ENCODE results near the gene RENBP. TPM values are rescaled to one million over a fixed set of nuclear protein-coding genes. Genes with fewer than 3 reads are reported as not detected.

Gene RENBP
- total RNA-seq, 1 experiment from 2014 or later: 0.23 TPM

GRCh38 chrX:153906126-153906917 lies 38.1 kb downstream of the RENBP start:
- no TSS peak for BruUV-seq (replicated peaks)
- ChIA-PET CTCF (interaction anchor here (1.0 to 2.6 kb wide), 2 partner anchors 16 to 40 kb away, joined by 3 to 17 read pairs; no protein-coding TSS in a partner anchor), POLR2A (no interaction called here)
- Mint-ChIP-seq H3K27me3 (ENCODE audit: insufficient read depth, unreplicated experiment) (peaks cover 24% of the 10 kb centered on the region), H3K9me3 (ENCODE audit: unreplicated experiment) (no peaks in the 10 kb centered on the region), H3K4me1 (ENCODE audit: insufficient read depth, unreplicated experiment) (peaks cover 9% of the 10 kb centered on the region), H3K4me3 (ENCODE audit: unreplicated experiment) (no peak overlapping the region), H3K36me3 (ENCODE audit: insufficient read depth, unreplicated experiment) (no peaks in the 10 kb centered on the region), H3K27ac (ENCODE audit: low read depth, unreplicated experiment) (no peak overlapping the region)
- DNase-seq (ENCODE audit: unreplicated experiment): no peak
- TF ChIP-seq, protein P1, sequence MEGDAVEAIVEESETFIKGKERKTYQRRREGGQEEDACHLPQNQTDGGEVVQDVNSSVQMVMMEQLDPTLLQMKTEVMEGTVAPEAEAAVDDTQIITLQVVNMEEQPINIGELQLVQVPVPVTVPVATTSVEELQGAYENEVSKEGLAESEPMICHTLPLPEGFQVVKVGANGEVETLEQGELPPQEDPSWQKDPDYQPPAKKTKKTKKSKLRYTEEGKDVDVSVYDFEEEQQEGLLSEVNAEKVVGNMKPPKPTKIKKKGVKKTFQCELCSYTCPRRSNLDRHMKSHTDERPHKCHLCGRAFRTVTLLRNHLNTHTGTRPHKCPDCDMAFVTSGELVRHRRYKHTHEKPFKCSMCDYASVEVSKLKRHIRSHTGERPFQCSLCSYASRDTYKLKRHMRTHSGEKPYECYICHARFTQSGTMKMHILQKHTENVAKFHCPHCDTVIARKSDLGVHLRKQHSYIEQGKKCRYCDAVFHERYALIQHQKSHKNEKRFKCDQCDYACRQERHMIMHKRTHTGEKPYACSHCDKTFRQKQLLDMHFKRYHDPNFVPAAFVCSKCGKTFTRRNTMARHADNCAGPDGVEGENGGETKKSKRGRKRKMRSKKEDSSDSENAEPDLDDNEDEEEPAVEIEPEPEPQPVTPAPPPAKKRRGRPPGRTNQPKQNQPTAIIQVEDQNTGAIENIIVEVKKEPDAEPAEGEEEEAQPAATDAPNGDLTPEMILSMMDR (IDR thresholded peaks at IDR 0.05; ENCODE audit: unreplicated experiment): no peak
- intact Hi-C loops (cut with micrococcal nuclease): no loop called here

- Mint-ChIP-seq H3K27ac (ENCODE audit: low read depth, unreplicated experiment) (no peak overlapping the region), H3K4me1 (ENCODE audit: insufficient read depth, unreplicated experiment) (peaks cover 12% of the 10 kb centered on the region), H3K27me3 (ENCODE audit: insufficient read depth, unreplicated experiment) (peaks cover 31% of the 10 kb centered on the region), H3K4me3 (ENCODE audit: unreplicated experiment) (no peak overlapping the region), H3K36me3 (ENCODE audit: insufficient read depth, unreplicated experiment) (no peaks in the 10 kb centered on the region), H3K9me3 (ENCODE audit: unreplicated experiment) (no peaks in the 10 kb centered on the region)
- ChIA-PET POLR2A (no interaction called here), CTCF (no interaction called here)
- TF ChIP-seq, protein P1 (IDR thresholded peaks at IDR 0.05; ENCODE audit: unreplicated experiment): no peak
- no peak for DNase-seq (ENCODE audit: unreplicated experiment)
- no TSS peak for BruUV-seq (replicated peaks)
- intact Hi-C loops (cut with micrococcal nuclease): no loop called here
These were observed 38.9 kb downstream of the RENBP start for GRCh38 chrX:153905481-153906095.

DNA sequence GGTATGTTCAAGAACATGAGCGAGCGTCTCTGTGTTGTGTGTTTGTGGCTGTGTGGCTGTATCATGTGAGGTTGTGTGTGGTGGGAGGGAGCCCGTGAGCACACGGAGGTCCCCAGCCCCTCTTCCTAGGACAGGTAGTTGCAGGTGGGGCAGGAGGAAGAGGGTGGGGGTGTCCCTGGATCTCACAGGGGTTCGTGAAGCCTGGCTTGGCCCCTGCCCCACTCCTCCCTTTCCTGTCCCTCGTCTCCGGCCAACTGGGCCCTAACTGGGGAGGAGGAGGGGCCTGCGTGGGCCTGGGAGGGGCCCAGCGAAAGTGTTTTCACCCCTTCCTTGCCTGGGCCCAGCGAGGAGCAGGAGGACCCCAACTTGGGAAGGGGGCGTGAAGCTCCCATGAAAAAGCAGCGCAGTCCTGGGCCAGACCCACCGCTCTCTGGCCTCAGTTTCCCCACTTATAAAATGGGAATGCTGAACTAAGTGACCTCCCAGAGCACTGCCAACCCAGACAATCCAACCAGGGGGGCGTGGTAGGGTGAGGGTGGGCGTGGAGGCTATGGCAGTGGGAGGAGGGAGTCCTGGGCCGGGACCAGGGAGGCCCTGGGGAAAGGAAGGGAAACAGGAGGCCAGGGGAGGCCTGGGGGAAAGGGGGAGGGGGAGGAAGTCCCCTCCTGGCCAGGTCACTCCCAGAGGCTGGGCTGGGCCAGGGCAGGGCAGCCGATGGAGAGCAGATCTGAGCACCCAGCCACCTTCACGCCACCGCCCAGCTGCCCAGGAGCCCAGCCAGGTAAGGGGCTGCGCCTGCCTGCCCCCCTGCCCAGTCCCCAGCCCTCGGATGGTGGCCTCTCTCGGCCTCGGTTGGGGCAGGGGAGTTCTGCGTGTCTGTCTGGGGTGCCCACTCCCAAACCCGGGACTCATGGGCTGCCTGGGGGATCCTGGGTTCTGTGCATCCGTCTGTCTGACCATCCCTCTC lies 40.2 kb downstream of the RENBP start, which contains the start of gene AVPR2:
Gene AVPR2 (plus strand): TSS at position 683 of the 967 bp plus-strand sequence. CDS start 473 bp downstream, outside the sequence.
- Mint-ChIP-seq H3K27me3 (ENCODE audit: insufficient read depth, unreplicated experiment) (peaks cover 40% of the 10 kb centered on the region), H3K9me3 (ENCODE audit: unreplicated experiment) (no peaks in the 10 kb centered on the region), H3K4me3 (ENCODE audit: unreplicated experiment) (no peak within 1 kb of the TSS), H3K4me1 (ENCODE audit: insufficient read depth, unreplicated experiment) (peaks cover 12% of the 10 kb centered on the region), H3K27ac (ENCODE audit: low read depth, unreplicated experiment) (no peak within 1 kb of the TSS), H3K36me3 (ENCODE audit: insufficient read depth, unreplicated experiment) (no peaks in the 10 kb centered on the region)
- ChIA-PET CTCF (no interaction called here), POLR2A (no interaction called here)
- DNase-seq (ENCODE audit: unreplicated experiment): no peak
- TF ChIP-seq, protein P1 (IDR thresholded peaks at IDR 0.05; ENCODE audit: unreplicated experiment): no peak
- intact Hi-C loops (cut with micrococcal nuclease): no loop called here
- no TSS peak for BruUV-seq (replicated peaks)
